Bronchial epithelial cell (primary cell): Measurements from ENCODE around the gene WDR48. TPM values are rescaled to one million over a fixed set of nuclear protein-coding genes. Genes with fewer than 3 reads are reported as not detected.

Source experiments
- DNase-seq: peaks from one replicate; pipeline ENCODE4 v3.0.0-alpha.2; 2010; ENCODE audit warnings: low read depth
- FAIRE-seq: peaks from 2 replicates; lab custom pipeline; 2011; peaks lifted over from hg19 to GRCh38; lab: Jason Lieb, UNC
- H3K27me3 ChIP-seq: 2 replicates; pipeline ENCODE4 v1.5.1; 2011; ENCODE audit warnings: low read length; ENCODE audit not compliant: control insufficient read depth, insufficient read depth
- H3K36me3 ChIP-seq: 2 replicates; pipeline ENCODE4 v1.5.1; 2011; ENCODE audit warnings: low read length; ENCODE audit not compliant: control insufficient read depth, insufficient read depth
- H3K4me3 ChIP-seq: 2 replicates; pipeline ENCODE4 v1.5.1; 2011; ENCODE audit warnings: mild to moderate bottlenecking, low read depth, low read length, control low read depth
- total RNA-seq: library from RNA; depleted of rRNA; stranded (reverse); fragments of >200 nt; gene quantifications from 2 replicates; pipeline ENCODE4 v1.2.1, GENCODE V29; 2014
- TF ChIP-seq, protein P1 (sequence below): IDR thresholded peaks from 2 replicates; pipeline ENCODE4 v1.5.1; 2011; ENCODE audit warnings: mild to moderate bottlenecking, moderate library complexity, low read length, control low read depth, inconsistent platforms; ENCODE audit not compliant: insufficient read depth, severe bottlenecking

Gene WDR48
- total RNA-seq, 1 donor from 2014 or later = 20.0 TPM

DNA sequence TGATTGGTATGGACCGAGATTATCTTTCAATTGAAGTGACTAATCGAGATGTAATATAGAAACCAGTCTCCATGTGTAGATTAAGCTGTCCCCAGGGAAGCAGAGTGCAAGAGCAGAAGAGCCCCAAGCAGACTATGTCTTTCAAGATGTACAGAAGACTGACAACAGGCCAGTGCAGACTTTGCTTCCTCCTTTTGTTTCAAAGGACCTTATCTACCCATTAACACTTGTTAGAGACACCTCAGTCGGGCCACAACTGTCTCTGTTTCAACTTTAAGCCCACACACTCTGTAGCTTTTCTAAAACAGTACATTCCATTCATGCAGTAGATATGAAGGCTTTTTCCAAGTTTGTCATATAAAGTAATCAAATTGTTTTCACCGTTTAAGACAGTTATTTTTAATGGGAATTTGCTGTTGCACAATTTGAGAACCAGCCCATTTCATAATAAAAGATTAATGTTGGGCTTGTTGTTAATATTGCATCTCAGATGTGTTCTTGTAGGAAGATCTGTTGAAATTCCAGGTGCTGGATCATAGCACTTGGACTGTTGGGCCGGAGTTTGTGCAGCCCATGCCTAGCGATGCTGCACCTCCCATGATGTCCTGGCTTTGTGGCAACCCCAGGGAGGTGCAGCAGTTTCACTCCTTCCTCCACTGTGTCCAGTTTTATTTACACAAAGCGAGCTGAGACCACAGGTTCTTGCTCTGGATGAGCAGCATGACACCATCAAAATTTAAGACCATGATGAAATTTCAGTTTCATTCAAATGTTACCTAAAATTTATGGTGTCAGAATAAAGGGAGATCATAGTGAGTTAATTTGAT, 43.2 kb downstream of the WDR48 start:
- DNase-seq (no peak), FAIRE-seq (no peak)
- peaks cover 15% of the 10 kb centered on the region for H3K36me3 ChIP-seq
- no peaks in the 10 kb centered on the region for H3K27me3 ChIP-seq
- TF ChIP-seq, protein P1, sequence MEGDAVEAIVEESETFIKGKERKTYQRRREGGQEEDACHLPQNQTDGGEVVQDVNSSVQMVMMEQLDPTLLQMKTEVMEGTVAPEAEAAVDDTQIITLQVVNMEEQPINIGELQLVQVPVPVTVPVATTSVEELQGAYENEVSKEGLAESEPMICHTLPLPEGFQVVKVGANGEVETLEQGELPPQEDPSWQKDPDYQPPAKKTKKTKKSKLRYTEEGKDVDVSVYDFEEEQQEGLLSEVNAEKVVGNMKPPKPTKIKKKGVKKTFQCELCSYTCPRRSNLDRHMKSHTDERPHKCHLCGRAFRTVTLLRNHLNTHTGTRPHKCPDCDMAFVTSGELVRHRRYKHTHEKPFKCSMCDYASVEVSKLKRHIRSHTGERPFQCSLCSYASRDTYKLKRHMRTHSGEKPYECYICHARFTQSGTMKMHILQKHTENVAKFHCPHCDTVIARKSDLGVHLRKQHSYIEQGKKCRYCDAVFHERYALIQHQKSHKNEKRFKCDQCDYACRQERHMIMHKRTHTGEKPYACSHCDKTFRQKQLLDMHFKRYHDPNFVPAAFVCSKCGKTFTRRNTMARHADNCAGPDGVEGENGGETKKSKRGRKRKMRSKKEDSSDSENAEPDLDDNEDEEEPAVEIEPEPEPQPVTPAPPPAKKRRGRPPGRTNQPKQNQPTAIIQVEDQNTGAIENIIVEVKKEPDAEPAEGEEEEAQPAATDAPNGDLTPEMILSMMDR = no peak
- no peak overlapping the region for H3K4me3 ChIP-seq

DNA sequence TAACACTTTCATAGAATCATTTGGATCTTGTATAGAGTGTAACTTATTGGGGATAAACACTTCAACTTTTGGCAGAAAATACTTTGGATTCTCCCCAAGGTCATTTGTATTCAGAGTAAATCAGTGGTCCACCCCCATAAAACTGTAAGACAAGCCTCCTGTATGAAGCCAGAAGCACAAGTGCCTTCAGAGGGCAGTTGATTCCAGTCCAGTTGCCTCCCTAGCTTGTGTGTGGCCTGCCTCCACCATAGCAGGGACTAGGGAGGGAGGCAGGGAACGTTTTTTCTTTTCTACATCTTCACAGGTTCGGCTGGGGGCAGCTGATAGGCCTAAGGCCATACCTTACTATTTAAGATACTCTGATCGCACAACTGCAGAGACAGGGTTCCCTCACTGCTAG, 44.0 kb downstream of the WDR48 start:
- FAIRE-seq = no peak
- Histone ChIP-seq H3K27me3 (no peaks in the 10 kb centered on the region), H3K4me3 (no peak overlapping the region), H3K36me3 (peaks cover 18% of the 10 kb centered on the region)
- DNase-seq = no peak
- TF ChIP-seq, protein P1 = no peak

DNA sequence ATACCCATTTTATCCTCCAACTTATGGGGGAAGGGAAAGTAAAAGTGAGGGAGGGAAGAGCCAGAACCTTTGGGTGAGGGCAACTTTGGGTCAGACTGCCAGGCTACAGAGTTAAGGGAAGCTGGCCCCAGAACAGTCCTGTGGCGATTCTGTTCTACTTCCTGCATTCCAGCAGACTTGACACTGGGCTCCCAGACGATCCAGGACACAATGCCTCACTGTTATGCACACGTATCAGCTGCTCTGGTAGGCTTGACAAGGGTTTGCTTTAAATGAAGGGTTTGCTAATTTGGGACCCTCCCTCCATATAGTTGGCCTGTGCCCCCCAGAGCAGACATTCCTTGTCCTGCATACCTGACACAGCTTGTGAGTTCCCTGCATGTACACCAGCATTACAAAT, 45.0 kb downstream of the WDR48 start:
- FAIRE-seq = no peak
- Histone ChIP-seq H3K36me3 (peaks cover 19% of the 10 kb centered on the region), H3K27me3 (no peaks in the 10 kb centered on the region), H3K4me3 (no peak overlapping the region)
- DNase-seq = no peak
- TF ChIP-seq, protein P1 = no peak

DNA sequence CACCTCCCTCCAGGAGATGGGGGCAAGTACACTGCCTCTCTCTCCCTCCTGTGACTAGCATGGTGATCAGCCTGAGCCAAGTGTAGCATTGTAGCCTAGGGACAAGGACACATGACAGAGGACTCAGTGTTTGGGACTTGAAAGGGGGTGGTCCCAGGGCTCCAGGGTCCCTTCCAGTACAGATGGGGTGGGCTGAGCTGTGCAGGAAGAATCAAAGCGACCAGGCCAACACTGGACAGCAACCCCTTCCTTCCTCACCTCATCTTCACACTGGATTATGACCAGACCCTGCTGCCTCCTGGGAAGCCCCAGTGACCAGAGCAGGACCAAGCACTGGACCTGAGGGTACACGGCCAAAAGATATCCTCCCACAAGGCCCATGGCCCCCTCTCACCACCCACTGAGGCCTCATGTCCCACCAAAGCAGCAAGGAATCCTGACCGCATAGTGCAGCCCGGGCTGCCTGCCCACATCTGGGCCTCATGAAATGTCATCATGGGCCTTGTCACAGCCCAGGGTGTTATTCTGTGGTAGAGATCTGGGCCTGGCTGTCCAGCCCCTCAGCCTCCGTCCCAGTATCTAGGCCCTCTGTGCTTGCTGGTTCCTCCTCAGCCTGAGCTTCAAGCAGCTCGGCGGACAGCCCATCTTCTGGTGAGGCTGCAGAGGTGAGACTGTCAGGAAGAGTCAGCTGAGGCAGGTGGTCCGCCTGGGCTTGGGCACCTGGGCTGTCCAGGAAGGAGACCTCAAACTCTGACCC, 46.1 kb downstream of the WDR48 start:
- Histone ChIP-seq H3K27me3 (no peaks in the 10 kb centered on the region), H3K36me3 (peaks cover 21% of the 10 kb centered on the region), H3K4me3 (no peak overlapping the region)
- TF ChIP-seq, protein P1 = no peak
- FAIRE-seq (no peak), DNase-seq (no peak)

DNA sequence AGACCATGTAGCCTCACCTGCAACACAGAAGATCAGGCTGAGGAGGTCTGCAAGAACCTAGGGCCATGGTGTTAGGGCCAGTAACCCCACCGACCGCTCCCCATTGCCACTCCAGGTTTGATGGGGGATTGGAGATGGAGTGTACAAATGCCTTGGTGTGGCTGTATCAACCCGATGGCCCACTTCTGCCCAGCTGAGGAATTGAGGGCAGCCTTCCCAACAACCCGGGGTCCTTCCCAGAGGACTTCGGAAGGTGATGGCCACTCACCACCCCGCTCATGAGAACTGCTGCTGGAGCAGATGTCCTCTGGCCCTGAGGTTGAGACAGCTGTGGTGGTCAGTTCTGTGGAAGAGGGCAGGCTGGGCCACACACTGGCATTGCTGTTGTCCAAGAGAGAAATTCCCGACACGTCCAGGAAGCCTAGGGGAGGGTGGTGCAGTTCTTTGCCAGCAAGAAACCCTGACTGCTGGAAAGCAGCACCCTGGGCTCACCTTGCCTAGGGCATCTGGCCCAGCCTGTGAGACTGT, 46.7 kb downstream of the WDR48 start:
- FAIRE-seq (no peak), DNase-seq (no peak)
- H3K36me3 ChIP-seq = peaks cover 21% of the 10 kb centered on the region
- TF ChIP-seq, protein P1 = no peak
- H3K27me3 ChIP-seq = no peaks in the 10 kb centered on the region
- H3K4me3 ChIP-seq = no peak overlapping the region
